Measurements from ENCODE around the gene PHACTR3.

Gene PHACTR3

GRCh38 chr20:59648466-59649070 is 44.2 kb downstream of the PHACTR3 start:
- DNase-seq, result no peak

- no peak for DNase-seq
These were observed 46.1 kb downstream of the PHACTR3 start for GRCh38 chr20:59650418-59650817.

- DNase-seq, result no peak
These were observed 48.0 kb downstream of the PHACTR3 start for GRCh38 chr20:59652381-59652780.

- no peak for DNase-seq
These were observed 52.1 kb downstream of the PHACTR3 start for GRCh38 chr20:59656417-59656816.

GRCh38 chr20:59657459-59658046 is 53.2 kb downstream of the PHACTR3 start:
- DNase-seq, result no peak

GRCh38 chr20:59660471-59660870 is 56.1 kb downstream of the PHACTR3 start:
- no peak for DNase-seq

GRCh38 chr20:59661153-59661552 is 56.8 kb downstream of the PHACTR3 start:
- DNase-seq, result no peak

GRCh38 chr20:59661621-59662020 is 57.3 kb downstream of the PHACTR3 start:
- no peak for DNase-seq

GRCh38 chr20:59662161-59662560 is 57.8 kb downstream of the PHACTR3 start:
- no peak for DNase-seq

- no peak for DNase-seq
These were observed 58.6 kb downstream of the PHACTR3 start for GRCh38 chr20:59662856-59663512.

GRCh38 chr20:59663513-59664060 is 59.2 kb downstream of the PHACTR3 start:
- no peak for DNase-seq

GRCh38 chr20:59664421-59664941 is 60.1 kb downstream of the PHACTR3 start:
- DNase-seq, result no peak

- DNase-seq, result no peak
These were observed 61.6 kb downstream of the PHACTR3 start for GRCh38 chr20:59665656-59666555.

GRCh38 chr20:59666586-59666985 is 62.2 kb downstream of the PHACTR3 start:
- no peak for DNase-seq

- no peak for DNase-seq
These were observed 62.8 kb downstream of the PHACTR3 start for GRCh38 chr20:59667131-59667530.

GRCh38 chr20:59667981-59668515 is 63.7 kb downstream of the PHACTR3 start:
- DNase-seq, result no peak

- no peak for DNase-seq
These were observed 64.8 kb downstream of the PHACTR3 start for GRCh38 chr20:59668926-59669850.

GRCh38 chr20:59670786-59671492 is 66.6 kb downstream of the PHACTR3 start:
- no peak for DNase-seq

GRCh38 chr20:59671661-59672471 is 67.5 kb downstream of the PHACTR3 start:
- DNase-seq, result no peak

- DNase-seq, result no peak
These were observed 68.2 kb downstream of the PHACTR3 start for GRCh38 chr20:59672576-59672975.

All from AML-193 (cell line).